ENCODE data around the gene P2RX5.

DNA sequence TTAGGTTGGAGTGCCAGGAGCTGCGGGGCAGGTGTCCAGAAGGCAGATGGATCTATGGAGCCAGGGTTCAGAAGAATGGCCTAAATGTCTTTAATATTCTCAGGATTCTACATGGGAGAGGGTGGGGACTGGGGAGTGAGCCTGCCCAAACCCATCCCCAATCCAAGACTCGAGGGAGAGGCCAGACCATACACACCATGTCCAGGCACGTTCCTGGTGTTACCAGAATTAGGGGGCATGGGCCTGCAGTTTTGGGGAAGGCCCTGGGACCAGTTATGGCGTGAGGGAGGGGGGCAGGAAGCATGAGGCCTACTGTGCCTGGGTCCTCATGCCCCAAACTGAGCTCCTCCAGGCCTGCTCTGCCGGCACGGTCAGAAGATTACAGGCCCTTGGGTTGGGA is 29.4 kb downstream of the P2RX5 start:
- TF ChIP-seq, protein P1, sequence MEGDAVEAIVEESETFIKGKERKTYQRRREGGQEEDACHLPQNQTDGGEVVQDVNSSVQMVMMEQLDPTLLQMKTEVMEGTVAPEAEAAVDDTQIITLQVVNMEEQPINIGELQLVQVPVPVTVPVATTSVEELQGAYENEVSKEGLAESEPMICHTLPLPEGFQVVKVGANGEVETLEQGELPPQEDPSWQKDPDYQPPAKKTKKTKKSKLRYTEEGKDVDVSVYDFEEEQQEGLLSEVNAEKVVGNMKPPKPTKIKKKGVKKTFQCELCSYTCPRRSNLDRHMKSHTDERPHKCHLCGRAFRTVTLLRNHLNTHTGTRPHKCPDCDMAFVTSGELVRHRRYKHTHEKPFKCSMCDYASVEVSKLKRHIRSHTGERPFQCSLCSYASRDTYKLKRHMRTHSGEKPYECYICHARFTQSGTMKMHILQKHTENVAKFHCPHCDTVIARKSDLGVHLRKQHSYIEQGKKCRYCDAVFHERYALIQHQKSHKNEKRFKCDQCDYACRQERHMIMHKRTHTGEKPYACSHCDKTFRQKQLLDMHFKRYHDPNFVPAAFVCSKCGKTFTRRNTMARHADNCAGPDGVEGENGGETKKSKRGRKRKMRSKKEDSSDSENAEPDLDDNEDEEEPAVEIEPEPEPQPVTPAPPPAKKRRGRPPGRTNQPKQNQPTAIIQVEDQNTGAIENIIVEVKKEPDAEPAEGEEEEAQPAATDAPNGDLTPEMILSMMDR (conservative IDR thresholded peaks at IDR 0.05 in 1 of 2, IDR thresholded peaks at IDR 0.05 in 1 of 2; ENCODE audit: low read depth in 1 of 2, low read length in 2 of 2), result no peak
- TF ChIP-seq EZH2 (IDR thresholded peaks at IDR 0.05; ENCODE audit: low read length, missing control alignments), result no peak
